Glutamatergic neuron (in vitro differentiated cells): ENCODE results near the gene TOMM7. TPM values are rescaled to one million over a fixed set of nuclear protein-coding genes. Genes with fewer than 3 reads are reported as not detected.

Source experiments
- DNase-seq: peaks from one replicate; pipeline ENCODE4 v3.0.0; 2022
- H3K27ac Mint-ChIP-seq: one replicate; pipeline ENCODE4 v1.8.0; 2020; ENCODE audit warnings: mild to moderate bottlenecking, mixed read lengths, inconsistent platforms; ENCODE audit not compliant: unreplicated experiment
- H3K27me3 Mint-ChIP-seq: one replicate; pipeline ENCODE4 v1.8.0; 2020; ENCODE audit warnings: mild to moderate bottlenecking, moderate library complexity, mixed read lengths, inconsistent platforms; ENCODE audit not compliant: unreplicated experiment
- H3K36me3 Mint-ChIP-seq: one replicate; pipeline ENCODE4 v1.8.0; 2020; ENCODE audit warnings: mild to moderate bottlenecking, mixed read lengths, inconsistent platforms; ENCODE audit not compliant: unreplicated experiment
- H3K4me1 Mint-ChIP-seq: one replicate; pipeline ENCODE4 v1.8.0; 2020; ENCODE audit warnings: mild to moderate bottlenecking, low read depth, mixed read lengths, inconsistent platforms; ENCODE audit not compliant: unreplicated experiment
- H3K4me3 Mint-ChIP-seq: one replicate; pipeline ENCODE4 v1.8.0; 2020; ENCODE audit warnings: mild to moderate bottlenecking, mixed read lengths, inconsistent platforms; ENCODE audit not compliant: unreplicated experiment
- H3K9me3 Mint-ChIP-seq: one replicate; pipeline ENCODE4 v1.8.0; 2020; ENCODE audit warnings: mild to moderate bottlenecking, moderate library complexity, mixed read lengths, inconsistent platforms; ENCODE audit not compliant: unreplicated experiment
- CTCF ChIP-seq: fragments of 200-600 bp; sonication (generic); IDR thresholded peaks from one replicate; pipeline ENCODE4 v1.5.0; 2021; ENCODE audit not compliant: partially characterized antibody, unreplicated experiment
- total RNA-seq: library from RNA; stranded (reverse); fragmentation: NEBNext Ultra II Directional; extraction: Animal tissue kit (Norgen Biotek cat#: 25700); gene quantifications from one replicate; pipeline ENCODE4 v1.2.1, GENCODE V29; 2021; ENCODE audit not compliant: unreplicated experiment

TOMM7 gene
- total RNA-seq, 1 donor from 2014 or later = 111 TPM

- no peak for TF ChIP-seq CTCF
- DNase-seq = no peak
- no peaks in the 10 kb centered on the region for H3K27me3 Mint-ChIP-seq
- peaks cover 3% of the 10 kb centered on the region for H3K9me3 Mint-ChIP-seq
- H3K27ac Mint-ChIP-seq = no peak overlapping the region
- H3K4me3 Mint-ChIP-seq = no peak overlapping the region
- no peaks in the 10 kb centered on the region for H3K36me3 Mint-ChIP-seq
- peaks cover 19% of the 10 kb centered on the region for H3K4me1 Mint-ChIP-seq
These were observed 10.6 kb upstream of the TOMM7 start for GRCh38 chr7:22833113-22833855.

GRCh38 chr7:22832401-22832800 is 9.8 kb upstream of the TOMM7 start:
- no peak overlapping the region for H3K27ac Mint-ChIP-seq
- H3K4me3 Mint-ChIP-seq = no peak overlapping the region
- no peaks in the 10 kb centered on the region for H3K36me3 Mint-ChIP-seq
- no peak for TF ChIP-seq CTCF
- no peaks in the 10 kb centered on the region for H3K27me3 Mint-ChIP-seq
- DNase-seq = no peak
- peaks cover 3% of the 10 kb centered on the region for H3K9me3 Mint-ChIP-seq
- H3K4me1 Mint-ChIP-seq = peaks cover 16% of the 10 kb centered on the region

GRCh38 chr7:22831602-22832305 is 9.1 kb upstream of the TOMM7 start:
- no peak for DNase-seq
- Mint-ChIP-seq H3K4me1 (peaks cover 11% of the 10 kb centered on the region), H3K4me3 (no peak overlapping the region), H3K9me3 (peaks cover 3% of the 10 kb centered on the region), H3K36me3 (no peaks in the 10 kb centered on the region), H3K27me3 (no peaks in the 10 kb centered on the region), H3K27ac (no peak overlapping the region)
- no peak for TF ChIP-seq CTCF

- DNase-seq = no peak
These were observed 4.9 kb upstream of the TOMM7 start for GRCh38 chr7:22827563-22827962.

More at GRCh38 chr7:22827563-22827962, 4.9 kb upstream of the TOMM7 start:
- no peak for TF ChIP-seq CTCF
- H3K9me3 Mint-ChIP-seq = peaks cover 6% of the 10 kb centered on the region
- peaks cover 4% of the 10 kb centered on the region for H3K4me1 Mint-ChIP-seq
- no peak overlapping the region for H3K27ac Mint-ChIP-seq
- no peaks in the 10 kb centered on the region for H3K36me3 Mint-ChIP-seq
- H3K4me3 Mint-ChIP-seq = no peak overlapping the region
- peaks cover under 1% of the 10 kb centered on the region for H3K27me3 Mint-ChIP-seq
